Upper lobe of left lung (tissue), 6 donors: ENCODE results near the gene ANKRD52. TPM values are rescaled to one million over a fixed set of nuclear protein-coding genes. Genes with fewer than 3 reads are reported as not detected.
"Not testable (repeated sequence)": the region's sequence is repeated elsewhere in the genome, so short reads cannot be mapped to it uniquely, and the experiment has no call there.

ENCODE experiments used
- ATAC-seq, 2 donors: fragments of 200-7000 bp; cut with Tn5 transposase; one replicate each; pipeline ENCODE4 v1.9.1; 2022; ENCODE audit warnings: mild to moderate bottlenecking in 2 of 2, moderate library complexity in 2 of 2; ENCODE audit not compliant: low FRiP score in 2 of 2
- DNase-seq, 2 donors: peaks; one replicate each; pipeline ENCODE4 v3.0.0-alpha.2; 2019 to 2020
- H3K27ac ChIP-seq, 4 donors: fragments of 200-600 bp; sonication (generic); one replicate each; pipeline ENCODE4 v1.5.1; 2016 to 2019
- H3K27me3 ChIP-seq, 4 donors: fragments of 200-600 bp; sonication (generic); one replicate each; pipeline ENCODE4 v1.5.1; 2017 to 2019
- H3K36me3 ChIP-seq, 4 donors: fragments of 200-600 bp; sonication (generic); one replicate each; pipeline ENCODE4 v1.5.1; 2016 to 2019
- H3K4me1 ChIP-seq, 4 donors: fragments of 200-600 bp; sonication (generic); one replicate each; pipeline ENCODE4 v1.5.1; 2018 to 2019
- H3K4me3 ChIP-seq, 4 donors: fragments of 200-600 bp; sonication (generic); one replicate each; pipeline ENCODE4 v1.5.1; 2017 to 2019; ENCODE audit warnings: mild to moderate bottlenecking in 2 of 4, moderate library complexity in 1 of 4
- H3K9me3 ChIP-seq, 4 donors: fragments of 200-600 bp; sonication (generic); one replicate each; pipeline ENCODE4 v1.5.1; 2018 to 2019
- EP300 ChIP-seq, 4 donors: sonication (generic); formaldehyde crosslinking; IDR thresholded peaks; one replicate each; pipeline ENCODE4 v1.5.1; 2017; ENCODE audit warnings: antibody characterized with exemption in 4 of 4, control low read depth in 2 of 4
- POLR2A ChIP-seq, 4 donors: fragments of 450-650 bp; IDR thresholded peaks; one replicate each; pipeline ENCODE4 v1.5.1; 2016 to 2017; ENCODE audit warnings: antibody characterized with exemption in 4 of 4, mild to moderate bottlenecking in 2 of 4
- POLR2AphosphoS5 ChIP-seq, 2 donors: sonication (generic); formaldehyde crosslinking; IDR thresholded peaks; one replicate each; pipeline ENCODE4 v1.5.1; 2017; ENCODE audit warnings: antibody characterized with exemption in 2 of 2
- WGBS, 2 donors: methylation state at CpG; one replicate each; pipeline ENCODE4 v1.1.5; 2017 to 2018; 5-methylcytosine and 5-hydroxymethylcytosine counted together
- total RNA-seq, 6 donors: library from RNA; depleted of rRNA in 4 of 6; stranded (reverse); fragments of >200 nt in 4 of 6; gene quantifications; one replicate each; pipeline versions ENCODE4 v1.1.0 to v1.2.1, GENCODE V29; 2016 to 2021
- TF ChIP-seq, protein P1 (sequence below), 6 experiments: fragments of 450-650 bp in 4 of 6; fragments of 200-600 bp in 2 of 6; sonication (generic) in 2 of 6; IDR thresholded peaks; one replicate each; pipeline ENCODE4 v1.5.1; 2016 to 2019; ENCODE audit warnings: antibody characterized with exemption in 6 of 6
- donor health status: DM: no; HTN: no; CAD: no; lungs with moderate emphysema.
- donor health status: DM: no; HTN: yes; CAD: no; lungs with severe emphysema.

Gene ANKRD52
- total RNA-seq, 6 donors from 2014 or later = 17.6 to 48.2 (median 28.8) TPM

DNA sequence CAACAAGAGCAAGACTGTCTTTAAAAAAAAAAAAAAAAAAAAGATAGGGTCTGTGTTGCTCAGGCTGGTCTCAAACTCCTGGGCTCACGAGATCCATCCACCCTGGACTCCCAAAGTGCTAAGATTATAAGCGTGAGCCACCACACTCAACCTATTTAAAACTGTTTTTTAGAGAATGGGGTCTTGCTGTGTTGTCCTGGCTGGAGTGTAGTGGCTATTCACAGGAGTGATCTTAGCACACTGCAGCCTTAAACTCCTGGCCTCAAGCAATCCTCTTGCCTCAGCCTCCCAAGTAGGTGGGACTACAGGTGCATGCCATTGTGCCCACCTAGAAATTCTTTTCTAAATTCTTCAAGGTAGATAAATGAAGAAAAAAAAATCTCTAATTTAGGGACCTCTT, 16.1 kb upstream of the ANKRD52 start:
- Histone ChIP-seq H3K36me3 (peaks cover 45 to 97% (median 76%) of the 10 kb centered on the region in 4 donors), H3K4me1 (no peaks in the 10 kb centered on the region), H3K4me3 (no peak overlapping the region), H3K9me3 (no peaks in the 10 kb centered on the region), H3K27me3 (no peaks in the 10 kb centered on the region), H3K27ac (no peak overlapping the region)
- ATAC-seq (no peak), DNase-seq (no peak)
- whole genome bisulfite sequencing, 2 donors = 98 to 100% methylated on average over 2 of the region's 2 CpGs
- TF ChIP-seq, protein P1, sequence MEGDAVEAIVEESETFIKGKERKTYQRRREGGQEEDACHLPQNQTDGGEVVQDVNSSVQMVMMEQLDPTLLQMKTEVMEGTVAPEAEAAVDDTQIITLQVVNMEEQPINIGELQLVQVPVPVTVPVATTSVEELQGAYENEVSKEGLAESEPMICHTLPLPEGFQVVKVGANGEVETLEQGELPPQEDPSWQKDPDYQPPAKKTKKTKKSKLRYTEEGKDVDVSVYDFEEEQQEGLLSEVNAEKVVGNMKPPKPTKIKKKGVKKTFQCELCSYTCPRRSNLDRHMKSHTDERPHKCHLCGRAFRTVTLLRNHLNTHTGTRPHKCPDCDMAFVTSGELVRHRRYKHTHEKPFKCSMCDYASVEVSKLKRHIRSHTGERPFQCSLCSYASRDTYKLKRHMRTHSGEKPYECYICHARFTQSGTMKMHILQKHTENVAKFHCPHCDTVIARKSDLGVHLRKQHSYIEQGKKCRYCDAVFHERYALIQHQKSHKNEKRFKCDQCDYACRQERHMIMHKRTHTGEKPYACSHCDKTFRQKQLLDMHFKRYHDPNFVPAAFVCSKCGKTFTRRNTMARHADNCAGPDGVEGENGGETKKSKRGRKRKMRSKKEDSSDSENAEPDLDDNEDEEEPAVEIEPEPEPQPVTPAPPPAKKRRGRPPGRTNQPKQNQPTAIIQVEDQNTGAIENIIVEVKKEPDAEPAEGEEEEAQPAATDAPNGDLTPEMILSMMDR (IDR thresholded peaks at IDR 0.05) = no peak

DNA sequence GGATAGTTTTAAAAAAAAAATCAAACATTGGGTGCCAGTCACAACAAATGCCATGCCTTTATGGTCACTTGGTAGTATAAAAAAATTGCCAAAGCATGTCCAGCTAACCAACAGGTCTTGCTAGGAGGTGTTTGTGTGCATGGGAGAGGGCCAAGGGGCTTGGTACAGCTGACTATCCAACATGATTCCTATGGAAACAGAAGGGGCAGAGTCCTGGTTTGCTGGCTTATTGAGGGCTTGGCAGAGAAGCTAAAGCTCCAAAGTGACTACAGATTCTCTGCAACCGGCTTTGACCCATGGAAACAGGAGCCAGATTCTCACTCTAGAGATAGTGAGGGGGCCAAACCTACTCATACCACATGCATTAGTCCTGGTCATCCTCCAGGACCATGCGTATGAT, 14.3 kb upstream of the ANKRD52 start:
- not testable (repeated sequence) for H3K27me3 ChIP-seq, ATAC-seq, H3K4me3 ChIP-seq, H3K9me3 ChIP-seq, H3K27ac ChIP-seq, DNase-seq
- WGBS, 2 donors = 78 to 98% methylated on average over 2 of the region's 2 CpGs
- Histone ChIP-seq H3K4me1 (peaks cover 3 to 10% (median 6%) of the 10 kb centered on the region in 4 donors), H3K36me3 (peaks cover 35 to 79% (median 60%) of the 10 kb centered on the region in 4 donors)

DNA sequence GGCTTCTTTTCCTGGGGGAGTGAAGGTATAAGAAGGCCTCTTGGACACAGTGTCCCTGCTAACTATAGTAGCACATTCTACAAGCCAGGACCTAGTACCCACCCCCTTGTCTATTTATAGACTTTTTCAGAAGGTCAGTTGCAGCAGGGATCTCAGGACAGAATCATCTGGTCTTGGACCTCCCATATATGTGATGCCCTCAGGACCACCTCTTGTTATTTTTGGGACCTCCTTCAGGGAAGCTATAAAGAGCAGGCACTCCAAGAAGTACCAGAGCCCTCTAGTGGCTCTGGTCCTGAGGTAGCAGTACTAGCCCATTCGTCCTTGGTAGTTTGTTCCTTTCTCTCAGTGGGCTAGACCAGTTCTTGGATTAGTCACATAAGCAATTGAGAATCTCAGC, 12.8 kb upstream of the ANKRD52 start:
- peaks cover 30 to 64% (median 48%) of the 10 kb centered on the region in 4 donors for H3K36me3 ChIP-seq

DNA sequence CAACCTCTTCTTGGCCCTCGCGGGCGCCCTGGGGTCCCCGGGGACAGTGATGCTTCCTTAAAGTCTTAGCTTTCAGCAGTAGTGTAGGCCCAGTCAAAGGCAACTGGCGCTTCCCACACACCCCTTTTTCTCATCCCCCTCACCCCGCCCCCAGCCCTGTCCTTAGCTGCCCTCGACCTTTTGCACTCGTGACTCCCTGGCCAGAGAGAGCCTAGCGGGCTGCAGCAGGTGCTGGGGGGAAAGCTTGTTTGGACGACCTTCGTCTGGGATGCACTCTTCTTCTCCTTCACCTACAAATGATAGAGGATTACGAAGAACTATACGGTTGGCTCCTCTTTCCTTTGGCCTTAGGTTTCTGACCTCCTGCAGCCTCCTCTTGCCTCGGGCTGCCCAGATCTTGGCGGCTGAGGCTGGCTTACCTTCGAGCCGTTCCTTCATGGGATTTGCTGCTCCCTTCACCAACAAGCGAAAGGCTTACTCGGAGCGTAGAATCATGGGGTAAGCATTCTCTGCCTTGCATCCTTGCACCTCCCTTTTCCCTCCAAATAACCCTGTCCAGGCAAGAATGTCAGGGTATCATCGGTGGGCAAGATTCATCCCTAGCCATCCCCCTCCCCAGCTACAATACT, 9.4 kb upstream of the ANKRD52 start:
- Histone ChIP-seq H3K27me3 (no peaks in the 10 kb centered on the region), H3K4me3 (peak overlapping the region; percentile 77 to 86 (median 84)), H3K27ac (peak overlapping the region; percentile 93 to 96 (median 94)), H3K4me1 (peaks cover 12 to 23% (median 14%) of the 10 kb centered on the region in 4 donors), H3K36me3 (peaks cover 5 to 31% (median 14%) of the 10 kb centered on the region in 4 donors), H3K9me3 (no peaks in the 10 kb centered on the region)
- TF ChIP-seq, protein P1 (IDR thresholded peaks at IDR 0.05) = no peak
- TF ChIP-seq EP300 (IDR thresholded peaks at IDR 0.05) (no peak), POLR2A (IDR thresholded peaks at IDR 0.05) (no peak), POLR2AphosphoS5 (IDR thresholded peaks at IDR 0.05) (no peak)
- peak in 1 of 2 donors; percentile 23 for DNase-seq
- 31 to 38% methylated on average over 21 of the region's 21 CpGs for WGBS, 2 donors
- ATAC-seq = peak; percentile 13 to 33

More for the DNA sequence above, 12.8 kb upstream of the ANKRD52 start:
- peaks cover 11 to 19% (median 12%) of the 10 kb centered on the region in 4 donors for H3K4me1 ChIP-seq
- ATAC-seq = no peak
- TF ChIP-seq, protein P1 (IDR thresholded peaks at IDR 0.05) = no peak
- TF ChIP-seq POLR2A (IDR thresholded peaks at IDR 0.05) (no peak), POLR2AphosphoS5 (IDR thresholded peaks at IDR 0.05) (no peak), EP300 (IDR thresholded peaks at IDR 0.05) (no peak)
- no peak overlapping the region for H3K27ac ChIP-seq
- 20 to 33% methylated on average over 1 of the region's 1 CpG for WGBS, 2 donors
- H3K4me3 ChIP-seq = no peak overlapping the region
- H3K9me3 ChIP-seq = no peaks in the 10 kb centered on the region
- H3K27me3 ChIP-seq = no peaks in the 10 kb centered on the region
- no peak for DNase-seq

DNA sequence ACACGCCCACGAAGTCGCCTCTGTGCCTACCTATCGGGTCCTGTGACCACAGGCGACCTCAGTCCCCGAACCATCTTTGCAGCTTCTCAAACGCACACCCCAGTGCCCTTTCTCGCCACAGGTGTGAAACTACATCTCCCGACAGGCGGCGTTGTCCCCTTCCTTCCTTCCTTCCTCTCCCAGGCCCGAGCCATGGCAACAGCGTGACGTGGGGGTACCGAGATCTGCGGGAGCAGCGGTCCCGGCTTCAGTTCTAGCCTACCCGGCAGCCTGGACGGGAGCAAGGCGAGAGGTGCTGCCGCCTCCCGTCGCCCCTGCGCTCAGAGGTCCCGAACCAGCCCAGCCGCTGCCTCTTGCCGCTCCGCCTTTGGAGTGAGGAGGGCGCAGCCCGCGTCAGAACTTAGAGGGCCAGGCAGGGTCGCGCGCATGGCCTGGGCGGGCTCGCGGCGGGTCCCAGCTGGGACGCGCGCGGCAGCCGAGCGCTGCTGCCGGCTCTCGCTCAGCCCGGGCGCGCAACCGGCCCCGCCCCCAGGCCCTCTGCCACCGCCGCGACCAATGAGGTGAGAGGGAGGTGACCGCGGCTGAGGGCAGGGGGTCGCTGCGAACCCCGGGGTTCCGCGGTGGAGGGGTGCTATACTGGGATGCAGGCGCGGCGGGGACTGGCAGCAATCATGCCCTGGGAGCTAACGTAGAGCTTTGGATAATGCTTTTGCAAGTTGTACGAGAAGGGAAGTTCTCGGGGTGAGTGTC, 8.7 kb upstream of the ANKRD52 start, which contains the start of gene COQ10A:
Gene COQ10A (plus strand): TSS at position 250 of the 750 bp plus-strand sequence. CDS start 177 bp downstream, at position 427.
- 0% methylated on average over 9 to 32 of the region's 68 CpGs for WGBS, 2 donors
- Histone ChIP-seq H3K36me3 (peaks cover 0 to 24% (median 7%) of the 10 kb centered on the region in 4 donors), H3K4me3 (peak within 1 kb of the TSS; percentile 77 to 86 (median 84)), H3K9me3 (no peaks in the 10 kb centered on the region), H3K27ac (peak within 1 kb of the TSS; percentile 93 to 96 (median 94)), H3K4me1 (peaks cover 12 to 23% (median 14%) of the 10 kb centered on the region in 4 donors), H3K27me3 (no peaks in the 10 kb centered on the region)
- ATAC-seq = peak; percentile 94 to 98
- no peak for TF ChIP-seq EP300 (IDR thresholded peaks at IDR 0.05)
- TF ChIP-seq POLR2AphosphoS5 (IDR thresholded peaks at IDR 0.05) = peak; percentile 69 to 92
- TF ChIP-seq, protein P1 (IDR thresholded peaks at IDR 0.05) = peak; percentile 60 to 89 (median 82)
- peak in 3 of 4 donors; percentile 80 to 90 (median 81) for TF ChIP-seq POLR2A (IDR thresholded peaks at IDR 0.05)
- DNase-seq = peak; percentile 95 to 97

DNA sequence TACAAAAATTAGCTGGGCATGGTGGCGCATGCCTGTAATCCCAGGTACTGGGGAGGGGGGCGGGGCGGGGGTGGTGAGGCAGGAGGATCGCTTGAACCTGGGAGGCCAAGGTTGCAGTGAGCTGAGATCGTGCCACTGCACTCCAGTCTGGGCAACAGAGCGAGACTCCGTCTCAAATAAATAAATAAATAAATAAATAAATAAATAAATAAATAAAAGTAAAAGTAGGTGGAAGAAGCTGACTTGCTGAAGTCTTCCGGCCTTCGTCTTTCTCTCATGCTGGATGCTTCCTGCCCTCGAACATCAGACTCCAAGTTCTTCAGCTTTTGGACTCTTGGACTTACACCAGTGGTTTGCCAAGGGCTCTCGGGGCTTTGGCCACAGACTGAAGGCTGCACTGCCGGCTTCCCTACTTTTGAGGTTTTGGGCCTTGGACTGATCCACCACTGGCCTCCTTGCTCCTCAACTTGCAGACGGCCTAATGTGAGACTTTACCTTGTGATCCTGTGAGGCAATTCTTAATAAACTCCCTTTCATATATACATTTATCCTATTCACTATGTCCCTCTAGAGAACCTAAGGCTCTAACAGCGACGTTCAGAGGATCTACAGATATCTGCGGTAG, 8.0 kb upstream of the ANKRD52 start:
- Histone ChIP-seq H3K4me1 (peaks cover 12 to 23% (median 14%) of the 10 kb centered on the region in 4 donors), H3K27ac (peak overlapping the region; percentile 93 to 96 (median 94)), H3K36me3 (peaks cover 0 to 17% (median 4%) of the 10 kb centered on the region in 4 donors), H3K4me3 (peak overlapping the region; percentile 77 to 86 (median 84))
- ATAC-seq, H3K9me3 ChIP-seq, H3K27me3 ChIP-seq, DNase-seq: not testable (repeated sequence)
- 53 to 54% methylated on average over 16 of the region's 16 CpGs for WGBS, 2 donors

DNA sequence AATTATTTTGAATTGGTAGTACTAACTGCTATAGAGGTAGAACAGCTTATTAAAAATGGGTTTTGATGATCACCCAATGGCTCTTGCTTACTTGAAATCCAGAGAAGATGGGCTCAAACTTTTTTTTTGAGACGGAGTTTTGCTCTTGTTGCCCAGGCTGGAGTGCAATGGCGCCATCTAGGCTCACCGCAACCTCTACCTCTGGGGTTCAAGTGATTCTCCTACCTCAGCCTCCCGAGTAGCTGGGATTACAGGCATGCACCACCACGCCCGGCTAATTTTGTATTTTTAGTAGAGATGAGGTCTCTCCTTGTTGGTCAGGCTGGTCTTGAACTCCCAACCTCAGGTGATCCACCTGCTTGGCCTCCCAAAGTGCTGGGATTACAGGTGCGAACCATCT, 4.8 kb upstream of the ANKRD52 start:
- ATAC-seq = not testable (repeated sequence)
- WGBS, 2 donors = 91 to 93% methylated on average over 7 of the region's 7 CpGs

More for the DNA sequence above, 4.8 kb upstream of the ANKRD52 start:
- not testable (repeated sequence) for DNase-seq, H3K9me3 ChIP-seq, H3K4me3 ChIP-seq, H3K36me3 ChIP-seq, H3K27ac ChIP-seq, H3K27me3 ChIP-seq
- H3K4me1 ChIP-seq = peaks cover 19 to 27% (median 22%) of the 10 kb centered on the region in 4 donors
